Progenitor cell of endocrine pancreas (in vitro differentiated cells): ENCODE measurements around the gene DTX4. TPM values are rescaled to one million over a fixed set of nuclear protein-coding genes. Genes with fewer than 3 reads are reported as not detected.

Experiments used
- DNase-seq: peaks from one replicate; pipeline ENCODE4 v3.0.0; 2021; ENCODE audit warnings: low spot score; ENCODE audit not compliant: unreplicated experiment
- H3K27ac Mint-ChIP-seq: 2 replicates; pipeline ENCODE4 v1.8.0; 2021; ENCODE audit warnings: mild to moderate bottlenecking, moderate library complexity, mixed read lengths
- H3K27me3 Mint-ChIP-seq: 2 replicates; pipeline ENCODE4 v1.8.0; 2021; ENCODE audit warnings: mixed read lengths
- H3K36me3 Mint-ChIP-seq: 2 replicates; pipeline ENCODE4 v1.8.0; 2022; ENCODE audit warnings: mixed read lengths; ENCODE audit not compliant: insufficient read depth
- H3K4me1 Mint-ChIP-seq: 2 replicates; pipeline ENCODE4 v1.8.0; 2021; ENCODE audit warnings: low read depth, mixed read lengths
- H3K4me3 Mint-ChIP-seq: 2 replicates; pipeline ENCODE4 v1.8.0; 2021; ENCODE audit warnings: low read depth, mild to moderate bottlenecking, moderate library complexity, mixed read lengths
- H3K9me3 Mint-ChIP-seq: 2 replicates; pipeline ENCODE4 v1.8.0; 2021; ENCODE audit warnings: low read depth, mixed read lengths
- total RNA-seq: library from RNA; stranded (reverse); gene quantifications from 2 replicates; pipeline ENCODE4 v1.2.1, GENCODE V29; 2021
- TF ChIP-seq, protein P1 (sequence below): fragments of 200-600 bp; sonication (generic); IDR thresholded peaks from one replicate; pipeline ENCODE4 v1.5.0; 2021; ENCODE audit warnings: antibody characterized with exemption, mild to moderate bottlenecking; ENCODE audit not compliant: unreplicated experiment

Gene DTX4
- total RNA-seq, 1 donor from 2014 or later = 61.6 TPM

DNA sequence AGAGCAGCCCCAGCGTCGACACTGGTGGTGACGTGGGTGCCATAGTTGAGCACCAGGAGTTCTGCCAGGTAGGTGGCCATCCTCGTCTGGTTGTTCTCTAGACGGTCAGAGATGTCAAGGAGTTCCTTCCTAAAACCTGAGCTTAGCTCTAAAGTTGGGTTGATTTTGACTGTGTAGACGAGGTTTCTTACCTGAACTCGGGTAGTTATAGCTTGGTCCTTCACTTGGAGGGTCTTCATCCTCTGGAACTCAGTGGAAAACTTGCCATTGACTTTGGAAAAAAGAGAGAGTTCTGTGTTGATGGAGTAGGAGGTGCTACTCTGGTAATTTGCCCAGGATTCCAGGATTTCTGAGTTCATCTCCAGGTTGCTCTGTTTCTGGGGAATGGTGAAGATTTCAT lies 40.3 kb downstream of the DTX4 start:
- H3K27me3 Mint-ChIP-seq = no peaks in the 10 kb centered on the region
- H3K36me3 Mint-ChIP-seq = peaks cover 3% of the 10 kb centered on the region
- H3K4me1 Mint-ChIP-seq = peaks cover 6% of the 10 kb centered on the region
- no peak overlapping the region for H3K27ac Mint-ChIP-seq
- TF ChIP-seq, protein P1, sequence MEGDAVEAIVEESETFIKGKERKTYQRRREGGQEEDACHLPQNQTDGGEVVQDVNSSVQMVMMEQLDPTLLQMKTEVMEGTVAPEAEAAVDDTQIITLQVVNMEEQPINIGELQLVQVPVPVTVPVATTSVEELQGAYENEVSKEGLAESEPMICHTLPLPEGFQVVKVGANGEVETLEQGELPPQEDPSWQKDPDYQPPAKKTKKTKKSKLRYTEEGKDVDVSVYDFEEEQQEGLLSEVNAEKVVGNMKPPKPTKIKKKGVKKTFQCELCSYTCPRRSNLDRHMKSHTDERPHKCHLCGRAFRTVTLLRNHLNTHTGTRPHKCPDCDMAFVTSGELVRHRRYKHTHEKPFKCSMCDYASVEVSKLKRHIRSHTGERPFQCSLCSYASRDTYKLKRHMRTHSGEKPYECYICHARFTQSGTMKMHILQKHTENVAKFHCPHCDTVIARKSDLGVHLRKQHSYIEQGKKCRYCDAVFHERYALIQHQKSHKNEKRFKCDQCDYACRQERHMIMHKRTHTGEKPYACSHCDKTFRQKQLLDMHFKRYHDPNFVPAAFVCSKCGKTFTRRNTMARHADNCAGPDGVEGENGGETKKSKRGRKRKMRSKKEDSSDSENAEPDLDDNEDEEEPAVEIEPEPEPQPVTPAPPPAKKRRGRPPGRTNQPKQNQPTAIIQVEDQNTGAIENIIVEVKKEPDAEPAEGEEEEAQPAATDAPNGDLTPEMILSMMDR = no peak
- H3K4me3 Mint-ChIP-seq = no peak overlapping the region
- H3K9me3 Mint-ChIP-seq = no peaks in the 10 kb centered on the region
- DNase-seq = no peak

GRCh38 chr11:59212744-59213631 lies 41.1 kb downstream of the DTX4 start, which contains the start of gene MPEG1:
Gene MPEG1 (minus strand): TSS chr11:59212927. CDS start chr11:59212865, 62 bp downstream.
- no peak within 1 kb of the TSS for H3K4me3 Mint-ChIP-seq
- H3K27me3 Mint-ChIP-seq = no peaks in the 10 kb centered on the region
- no peak for DNase-seq
- no peak within 1 kb of the TSS for H3K27ac Mint-ChIP-seq
- H3K9me3 Mint-ChIP-seq = no peaks in the 10 kb centered on the region
- H3K36me3 Mint-ChIP-seq = no peaks in the 10 kb centered on the region
- TF ChIP-seq, protein P1 = no peak
- peaks cover 2% of the 10 kb centered on the region for H3K4me1 Mint-ChIP-seq

- H3K27ac Mint-ChIP-seq = no peak overlapping the region
- H3K4me1 Mint-ChIP-seq = no peaks in the 10 kb centered on the region
Observed at GRCh38 chr11:59214141-59214893, 42.4 kb downstream of the DTX4 start.

GRCh38 chr11:59216641-59217564 lies 45.0 kb downstream of the DTX4 start:
- no peak overlapping the region for H3K4me3 Mint-ChIP-seq
- H3K27ac Mint-ChIP-seq = no peak overlapping the region
- H3K9me3 Mint-ChIP-seq = no peaks in the 10 kb centered on the region
- DNase-seq = no peak
- H3K27me3 Mint-ChIP-seq = no peaks in the 10 kb centered on the region
- no peaks in the 10 kb centered on the region for H3K36me3 Mint-ChIP-seq
- TF ChIP-seq, protein P1 = no peak
- H3K4me1 Mint-ChIP-seq = no peaks in the 10 kb centered on the region

More at GRCh38 chr11:59214141-59214893, 42.4 kb downstream of the DTX4 start:
- Mint-ChIP-seq H3K4me3 (no peak overlapping the region), H3K9me3 (no peaks in the 10 kb centered on the region), H3K27me3 (no peaks in the 10 kb centered on the region), H3K36me3 (no peaks in the 10 kb centered on the region)
- TF ChIP-seq, protein P1 = no peak
- no peak for DNase-seq

DNA sequence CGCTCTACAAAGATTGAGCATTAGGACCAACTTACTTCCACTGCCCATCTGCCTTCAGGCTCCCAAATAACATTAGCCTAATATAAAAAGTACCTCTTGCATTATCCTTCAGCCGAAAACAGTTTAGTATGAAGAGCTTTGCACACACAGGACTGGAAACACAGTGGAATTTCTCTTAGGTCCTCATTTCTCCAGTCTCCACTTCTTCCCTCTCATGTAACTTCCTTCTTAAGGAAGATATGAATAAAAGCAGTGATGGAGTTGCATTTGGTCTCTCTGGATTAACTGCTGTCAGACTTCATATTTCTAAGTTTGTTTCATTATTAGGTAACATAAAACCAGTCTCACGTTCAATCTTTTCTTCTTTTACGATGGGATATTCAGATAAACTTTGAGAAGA lies 46.4 kb downstream of the DTX4 start:
- Mint-ChIP-seq H3K36me3 (no peaks in the 10 kb centered on the region), H3K27me3 (no peaks in the 10 kb centered on the region), H3K27ac (no peak overlapping the region), H3K4me3 (no peak overlapping the region), H3K9me3 (no peaks in the 10 kb centered on the region), H3K4me1 (no peaks in the 10 kb centered on the region)
- TF ChIP-seq, protein P1 = no peak
- no peak for DNase-seq
